ENCODE results near the gene HMGA1. TPM values are rescaled to one million over a fixed set of nuclear protein-coding genes. Genes with fewer than 3 reads are reported as not detected.
"Not testable (repeated sequence)": the region's sequence is repeated elsewhere in the genome, so short reads cannot be mapped to it uniquely, and the experiment has no call there.

Gene HMGA1
- total RNA-seq, 1 donor from 2014 or later = 355 TPM

DNA sequence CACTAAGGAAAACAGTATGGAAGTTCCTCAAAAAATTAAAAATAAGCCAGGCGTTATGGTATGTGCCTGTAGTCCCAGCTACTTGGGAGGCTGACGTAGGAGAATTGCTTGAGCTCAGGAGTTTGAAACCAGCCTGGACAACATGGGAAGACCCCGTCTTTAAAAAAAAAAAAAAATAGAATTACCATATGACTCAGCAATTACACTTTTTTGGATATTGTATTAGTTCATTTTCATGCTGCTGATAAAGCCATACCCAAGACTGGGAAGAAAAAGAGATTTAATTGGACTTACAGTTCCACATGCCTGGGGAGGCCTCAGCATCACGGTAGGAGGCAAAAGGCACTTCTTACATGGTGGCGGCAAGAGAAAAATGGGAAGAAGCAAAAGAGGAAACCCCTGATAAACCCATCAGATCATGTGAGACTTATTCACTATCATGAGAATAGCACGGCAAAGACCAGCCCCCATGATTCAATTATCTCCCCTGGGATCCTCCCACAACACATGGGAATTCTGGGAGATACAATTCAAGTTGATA, 22.9 kb downstream of the HMGA1 start:
- H3K27ac Mint-ChIP-seq = no peak overlapping the region
- H3K9me3 Mint-ChIP-seq = peaks cover 5% of the 10 kb centered on the region
- no peaks in the 10 kb centered on the region for H3K27me3 Mint-ChIP-seq
- no peak overlapping the region for H3K4me3 Mint-ChIP-seq
- no peaks in the 10 kb centered on the region for H3K4me1 Mint-ChIP-seq (ENCODE audit: unreplicated experiment)
- H3K36me3 Mint-ChIP-seq = peaks cover 5% of the 10 kb centered on the region
- TF ChIP-seq, protein P1, sequence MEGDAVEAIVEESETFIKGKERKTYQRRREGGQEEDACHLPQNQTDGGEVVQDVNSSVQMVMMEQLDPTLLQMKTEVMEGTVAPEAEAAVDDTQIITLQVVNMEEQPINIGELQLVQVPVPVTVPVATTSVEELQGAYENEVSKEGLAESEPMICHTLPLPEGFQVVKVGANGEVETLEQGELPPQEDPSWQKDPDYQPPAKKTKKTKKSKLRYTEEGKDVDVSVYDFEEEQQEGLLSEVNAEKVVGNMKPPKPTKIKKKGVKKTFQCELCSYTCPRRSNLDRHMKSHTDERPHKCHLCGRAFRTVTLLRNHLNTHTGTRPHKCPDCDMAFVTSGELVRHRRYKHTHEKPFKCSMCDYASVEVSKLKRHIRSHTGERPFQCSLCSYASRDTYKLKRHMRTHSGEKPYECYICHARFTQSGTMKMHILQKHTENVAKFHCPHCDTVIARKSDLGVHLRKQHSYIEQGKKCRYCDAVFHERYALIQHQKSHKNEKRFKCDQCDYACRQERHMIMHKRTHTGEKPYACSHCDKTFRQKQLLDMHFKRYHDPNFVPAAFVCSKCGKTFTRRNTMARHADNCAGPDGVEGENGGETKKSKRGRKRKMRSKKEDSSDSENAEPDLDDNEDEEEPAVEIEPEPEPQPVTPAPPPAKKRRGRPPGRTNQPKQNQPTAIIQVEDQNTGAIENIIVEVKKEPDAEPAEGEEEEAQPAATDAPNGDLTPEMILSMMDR (conservative IDR thresholded peaks at IDR 0.05) = no peak
- no peak for DNase-seq (ENCODE audit: extremely low spot score, unreplicated experiment)

DNA sequence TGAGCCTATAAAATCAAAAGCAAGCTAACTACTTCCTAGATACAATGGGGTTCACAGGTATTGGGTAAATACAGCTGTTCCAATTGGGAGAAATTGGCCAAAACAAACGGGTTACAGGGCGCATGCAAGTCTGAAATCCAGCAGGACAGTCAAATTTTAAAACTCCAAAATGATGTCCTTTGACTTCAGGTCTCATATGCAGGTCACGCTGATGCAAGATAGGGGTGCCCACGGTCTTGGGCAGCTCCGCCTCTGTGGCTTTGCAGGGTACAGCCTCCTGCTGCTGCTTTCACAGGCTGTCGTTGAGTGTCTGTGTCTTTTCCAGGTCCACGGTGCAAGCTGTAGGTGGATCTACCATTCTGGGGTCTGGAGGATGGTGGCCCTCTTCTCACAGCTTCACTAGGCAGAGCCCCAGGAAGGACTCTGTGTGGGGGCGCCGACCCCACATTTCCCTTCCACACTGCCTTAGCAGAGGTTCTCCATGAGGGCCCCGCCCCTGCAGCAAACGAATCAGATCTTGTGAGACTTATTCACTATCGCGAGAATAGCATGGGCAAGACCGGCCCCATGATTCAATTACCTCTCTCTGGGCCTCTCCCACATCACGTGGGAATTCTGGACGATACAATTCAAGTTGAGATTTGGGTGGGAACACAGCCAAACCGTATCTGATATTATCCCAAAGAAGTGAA, 24.0 kb downstream of the HMGA1 start:
- H3K36me3 Mint-ChIP-seq = peaks cover 5% of the 10 kb centered on the region
- H3K27me3 Mint-ChIP-seq = no peaks in the 10 kb centered on the region
- no peak overlapping the region for H3K27ac Mint-ChIP-seq
- TF ChIP-seq, protein P1 (conservative IDR thresholded peaks at IDR 0.05) = no peak
- H3K4me3 Mint-ChIP-seq = no peak overlapping the region
- peaks cover 5% of the 10 kb centered on the region for H3K9me3 Mint-ChIP-seq
- no peak for DNase-seq (ENCODE audit: extremely low spot score, unreplicated experiment)
- H3K4me1 Mint-ChIP-seq (ENCODE audit: unreplicated experiment) = no peaks in the 10 kb centered on the region

DNA sequence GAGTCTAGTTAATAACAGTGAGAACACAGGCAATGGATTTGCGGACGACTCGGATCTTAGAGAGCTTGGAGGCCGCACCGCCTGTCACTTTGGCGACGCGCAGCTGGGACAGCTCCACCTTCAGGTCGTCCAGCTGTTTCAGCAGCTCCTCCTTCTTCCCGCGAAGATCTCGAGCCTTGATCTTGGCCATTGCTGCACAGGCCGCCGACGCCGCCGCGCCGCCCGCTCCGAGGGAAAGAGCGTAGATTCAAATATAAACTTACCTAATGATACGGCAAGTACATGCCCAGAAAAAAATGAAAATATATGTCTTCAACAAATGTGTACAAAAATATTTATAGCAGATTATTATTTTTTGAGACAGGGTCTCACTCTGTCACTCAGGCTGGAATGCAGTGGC, 26.8 kb downstream of the HMGA1 start:
- DNase-seq (ENCODE audit: extremely low spot score, unreplicated experiment); H3K27ac Mint-ChIP-seq; H3K27me3 Mint-ChIP-seq; H3K4me1 Mint-ChIP-seq (ENCODE audit: unreplicated experiment); H3K4me3 Mint-ChIP-seq; H3K36me3 Mint-ChIP-seq; H3K9me3 Mint-ChIP-seq: not testable (repeated sequence)

DNA sequence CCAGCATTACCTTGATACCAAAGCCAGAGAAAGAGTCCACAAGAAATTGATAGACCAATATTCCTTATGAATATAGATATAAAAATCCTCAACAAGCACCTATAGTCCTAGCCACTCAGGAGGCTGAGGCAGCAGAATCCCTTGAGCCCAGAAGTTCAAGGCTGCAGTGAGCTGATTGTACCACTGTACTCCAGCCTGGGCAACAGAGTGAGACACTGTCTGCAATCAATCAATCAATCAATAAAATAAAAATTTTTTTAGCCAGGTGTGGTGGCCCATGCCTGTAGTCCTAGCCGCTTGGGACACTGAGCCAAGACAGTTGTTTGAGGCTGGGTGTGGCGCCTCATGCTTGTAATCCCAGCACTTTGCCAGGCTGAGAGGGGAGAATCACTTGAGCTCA, 31.1 kb downstream of the HMGA1 start:
- H3K27ac Mint-ChIP-seq = no peak overlapping the region
- no peaks in the 10 kb centered on the region for H3K27me3 Mint-ChIP-seq
- H3K4me3 Mint-ChIP-seq = no peak overlapping the region
- TF ChIP-seq, protein P1 (conservative IDR thresholded peaks at IDR 0.05) = no peak
- H3K36me3 Mint-ChIP-seq = no peaks in the 10 kb centered on the region
- DNase-seq (ENCODE audit: extremely low spot score, unreplicated experiment) = no peak
- no peaks in the 10 kb centered on the region for H3K4me1 Mint-ChIP-seq (ENCODE audit: unreplicated experiment)
- H3K9me3 Mint-ChIP-seq = no peaks in the 10 kb centered on the region

DNA sequence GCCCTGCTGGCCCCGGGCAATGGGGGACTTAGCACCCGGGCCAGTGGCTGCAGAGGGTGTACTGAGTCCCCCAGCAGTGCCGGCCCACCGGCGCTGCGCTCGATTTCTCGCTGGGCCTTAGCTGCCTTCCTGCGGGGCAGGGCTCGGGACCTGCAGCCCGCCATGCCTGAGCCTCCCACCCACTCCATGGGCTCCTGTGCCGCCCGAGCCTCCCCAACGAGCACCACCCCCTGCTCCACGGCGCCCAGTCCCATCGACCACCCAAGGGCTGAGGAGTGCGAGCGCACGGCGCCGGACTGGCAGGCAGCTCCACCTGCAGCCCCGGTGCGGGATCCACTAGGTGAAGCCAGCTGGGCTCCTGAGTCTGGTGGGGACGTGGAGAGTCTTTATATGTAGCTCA, 32.5 kb downstream of the HMGA1 start:
- not testable (repeated sequence) for H3K27me3 Mint-ChIP-seq; H3K9me3 Mint-ChIP-seq; H3K4me3 Mint-ChIP-seq; H3K4me1 Mint-ChIP-seq (ENCODE audit: unreplicated experiment); H3K36me3 Mint-ChIP-seq; H3K27ac Mint-ChIP-seq; DNase-seq (ENCODE audit: extremely low spot score, unreplicated experiment)

DNA sequence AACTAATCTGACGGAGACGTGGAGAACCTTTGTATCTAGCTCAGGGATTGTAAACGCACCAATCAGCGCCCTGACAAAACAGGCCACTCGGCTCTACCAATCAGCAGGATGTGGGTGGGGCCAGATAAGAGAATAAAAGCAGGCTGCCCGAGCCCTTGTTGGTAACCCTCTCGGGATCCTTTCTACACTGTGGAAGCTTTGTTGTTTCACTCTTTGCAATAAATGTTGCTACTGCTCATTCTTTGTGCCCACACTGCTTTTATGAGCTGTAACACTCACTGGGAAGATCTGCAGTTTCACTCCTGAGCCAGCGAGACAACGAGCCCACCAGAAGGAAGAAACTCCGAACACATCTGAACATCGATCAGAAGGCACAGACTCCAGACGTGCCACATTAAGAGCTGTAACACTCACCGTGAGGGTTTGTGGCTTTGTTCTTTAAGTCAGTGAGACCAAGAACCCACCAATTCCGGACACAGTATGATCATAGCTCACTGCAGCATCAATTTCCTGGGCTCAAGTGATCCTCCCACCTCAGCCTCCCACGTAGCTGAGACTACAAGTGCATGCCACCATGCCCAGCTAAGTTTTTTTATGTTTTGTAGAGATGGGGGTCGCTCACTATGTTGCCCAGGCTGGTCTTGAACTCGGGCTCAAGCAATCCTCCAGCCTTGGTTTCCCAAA, 33.1 kb downstream of the HMGA1 start:
- H3K27me3 Mint-ChIP-seq; H3K4me3 Mint-ChIP-seq; H3K9me3 Mint-ChIP-seq; H3K36me3 Mint-ChIP-seq; DNase-seq (ENCODE audit: extremely low spot score, unreplicated experiment); H3K4me1 Mint-ChIP-seq (ENCODE audit: unreplicated experiment); H3K27ac Mint-ChIP-seq: not testable (repeated sequence)
